HepG2 (cell line): ENCODE measurements around the gene OGFOD3. TPM values are rescaled to one million over a fixed set of nuclear protein-coding genes. Genes with fewer than 3 reads are reported as not detected.

Source experiments
- ARHGAP35 ChIP-seq: sonication (generic); formaldehyde crosslinking; IDR thresholded peaks from 2 replicates; pipeline ENCODE4 v1.9.0; 2022; ENCODE audit warnings: mild to moderate bottlenecking, inconsistent platforms, moderate library complexity, missing genetic modification reagents, borderline replicate concordance
- FUBP1 ChIP-seq: sonication (generic); formaldehyde crosslinking; IDR thresholded peaks from 2 replicates; pipeline ENCODE4 v1.5.1; 2020; ENCODE audit warnings: missing genetic modification reagents, mild to moderate bottlenecking, borderline replicate concordance
- HMGXB3 ChIP-seq: sonication (generic); formaldehyde crosslinking; IDR thresholded peaks from 2 replicates; pipeline ENCODE4 v1.4.0; 2020; ENCODE audit warnings: missing genetic modification reagents, borderline replicate concordance
- MED13 ChIP-seq: sonication (generic); formaldehyde crosslinking; IDR thresholded peaks from 2 replicates; pipeline ENCODE4 v1.5.0; 2020; ENCODE audit warnings: missing genetic modification reagents
- MIER2 ChIP-seq: IDR thresholded peaks from 2 replicates; pipeline ENCODE4 v1.6.1; 2016; ENCODE audit warnings: missing biosample characterization, missing genetic modification reagents
- MLX ChIP-seq: IDR thresholded peaks from 2 replicates; pipeline ENCODE4 v1.6.1; 2016
- RAD21 ChIP-seq: fragments of 450-650 bp; formaldehyde crosslinking; IDR thresholded peaks from 2 replicates; pipeline ENCODE4 v1.5.0; 2020; ENCODE audit warnings: mild to moderate bottlenecking
- RXRA ChIP-seq: sonication (generic); formaldehyde crosslinking; IDR thresholded peaks from 2 replicates; pipeline ENCODE4 v1.5.1; 2020; ENCODE audit warnings: missing genetic modification reagents
- SOX13 ChIP-seq, 3 experiments: fragments of 450-650 bp in 1 of 3; sonication (generic) in 1 of 3; formaldehyde crosslinking in 1 of 3; IDR thresholded peaks in 2 of 3; conservative IDR thresholded peaks in 1 of 3; 2 replicates each; pipeline versions ENCODE4 v1.5.0 to v1.6.1; 2016 to 2020; ENCODE audit warnings: antibody characterized with exemption in 1 of 3, mild to moderate bottlenecking in 1 of 3, missing compliant biosample characterization in 1 of 3, missing genetic modification reagents in 1 of 3, moderate library complexity in 1 of 3
- TEAD3 ChIP-seq: optimal IDR thresholded peaks from 2 replicates; pipeline ENCODE3; 2016; ENCODE audit warnings: borderline replicate concordance
- ZC3H13 ChIP-seq: sonication (generic); formaldehyde crosslinking; IDR thresholded peaks from 2 replicates; pipeline ENCODE4 v1.8.1; 2023; ENCODE audit warnings: mild to moderate bottlenecking, missing genetic modification reagents, moderate library complexity
- ZFP91 ChIP-seq: sonication (generic); formaldehyde crosslinking; IDR thresholded peaks from 2 replicates; pipeline ENCODE4 v1.9.0; 2022; ENCODE audit warnings: missing genetic modification reagents, mild to moderate bottlenecking, borderline replicate concordance
- ZGPAT ChIP-seq: IDR thresholded peaks from 2 replicates; pipeline ENCODE4 v1.6.1; 2016; ENCODE audit warnings: mild to moderate bottlenecking
- ZNF296 ChIP-seq: sonication (generic); formaldehyde crosslinking; conservative IDR thresholded peaks from 2 replicates; pipeline ENCODE4 v1.5.0; 2020; ENCODE audit warnings: mild to moderate bottlenecking, missing genetic modification reagents
- ZNF552 ChIP-seq: sonication (generic); formaldehyde crosslinking; IDR thresholded peaks from 2 replicates; pipeline ENCODE4 v1.9.0; 2022; ENCODE audit warnings: missing genetic modification reagents, mild to moderate bottlenecking, borderline replicate concordance
- ZNF7 ChIP-seq: IDR thresholded peaks from 2 replicates; pipeline ENCODE4 v1.6.1; 2016; ENCODE audit warnings: missing biosample characterization, missing genetic modification reagents
- ZNF75D ChIP-seq: sonication (generic); formaldehyde crosslinking; IDR thresholded peaks from 2 replicates; pipeline ENCODE4 v1.8.1; 2023; ENCODE audit warnings: missing genetic modification reagents, mild to moderate bottlenecking, borderline replicate concordance
- ZNF883 ChIP-seq: sonication (generic); formaldehyde crosslinking; IDR thresholded peaks from 2 replicates; pipeline ENCODE4 v1.5.1; 2020; ENCODE audit warnings: mild to moderate bottlenecking, missing genetic modification reagents; ENCODE audit errors: not compliant biosample characterization
- polyA plus RNA-seq, 8 experiments: library from polyadenylated mRNA; depleted of rRNA in 3 of 8; stranded (reverse) in 7 of 8; unstranded in 1 of 8; fragments of >200 nt; fragmentation: Illumina TruSeq in 4 of 8; extraction: Trizol in 4 of 8; gene quantifications; 2 replicates each; pipeline versions ENCODE4 v1.2.1 to v1.2.3, GENCODE V29; 2011 to 2016; ENCODE audit warnings: low read depth in 4 of 8, missing spikeins in 1 of 8, mixed read lengths in 1 of 8; ENCODE audit not compliant: insufficient read depth in 1 of 8
- total RNA-seq, 5 experiments: library from RNA; depleted of rRNA; stranded (reverse); fragments of >200 nt; fragmentation: Illumina TruSeq; extraction: Trizol; gene quantifications; 2 replicates each; pipeline ENCODE4 v1.2.3, GENCODE V29; 2016; ENCODE audit warnings: low read depth in 1 of 5

The OGFOD3 gene
- total and polyA plus RNA-seq, 2 of the 13 experiments (the other 11 are each of a cell fraction or from before 2014, with no cell fraction given) = 40.0 to 42.1 TPM

- TF ChIP-seq SOX13 (IDR thresholded peaks at IDR 0.05) = no peak
- TF ChIP-seq SOX13 (CRISPR knock-in tag; conservative IDR thresholded peaks at IDR 0.05 in 1 of 2, IDR thresholded peaks at IDR 0.05 in 1 of 2) = peak in 1 of 2 experiments; percentile 37; a peak in 1 of 4 replicates
- TF ChIP-seq RAD21 (CRISPR knock-in tag) = peak; percentile 70
- TF ChIP-seq ZNF7 (CRISPR knock-in tag) = no peak
- TF ChIP-seq MLX (CRISPR knock-in tag) = no peak
- no peak for TF ChIP-seq ZNF75D (CRISPR knock-in tag)
- no peak for TF ChIP-seq ZNF552 (CRISPR knock-in tag)
- TF ChIP-seq FUBP1 (CRISPR knock-in tag) = no peak
- TF ChIP-seq ZNF296 (CRISPR knock-in tag) = peak; percentile 85; the same call in 1 of the 2 replicates
- TF ChIP-seq HMGXB3 (CRISPR knock-in tag) = peak; percentile 69; the same call in 1 of the 2 replicates
- TF ChIP-seq ARHGAP35 (CRISPR knock-in tag) = peak; percentile 82; the same call in 1 of the 2 replicates
- peak; percentile 80; the same call in 1 of the 2 replicates for TF ChIP-seq ZFP91 (CRISPR knock-in tag)
- peak; percentile 35; the same call in 1 of the 2 replicates for TF ChIP-seq ZGPAT (CRISPR knock-in tag)
- TF ChIP-seq MED13 (CRISPR knock-in tag) = 0 out of 2 replicates have a peak, but pooled peaks have one; percentile 24
- no peak for TF ChIP-seq ZNF883
- TF ChIP-seq ZC3H13 (CRISPR knock-in tag) = 0 out of 2 replicates have a peak, but pooled peaks have one; percentile 13
- TF ChIP-seq TEAD3 (CRISPR knock-in tag) = peak; percentile 65
- peak; percentile 79 for TF ChIP-seq RXRA (CRISPR knock-in tag)
- peak; percentile 97 for TF ChIP-seq MIER2 (CRISPR knock-in tag)
These were observed 30.0 kb downstream of the OGFOD3 start (continued) for GRCh38 chr17:82388223-82388921.
